Measurements from ENCODE around the gene ECI1.

ECI1 gene

GRCh38 chr16:2238150-2238837 is 13.1 kb downstream of the ECI1 start:
- Histone ChIP-seq H3F3A (ENCODE audit: insufficient read depth, low read length) (0 out of 2 replicates have a peak, but pooled peaks cover 3% of the 10 kb centered on the region), H2AFZ (ENCODE audit: low read length) (no peak overlapping the region), H3K9ac (ENCODE audit: low read length) (no peak overlapping the region), H3K4me1 (ENCODE audit: insufficient read depth, low read length, severe bottlenecking) (no peaks in the 10 kb centered on the region), H3K9me3 (ENCODE audit: low read length) (no peaks in the 10 kb centered on the region), H3K36me3 (ENCODE audit: insufficient read depth, low read length) (peaks cover 71% of the 10 kb centered on the region), H3K27me3 (ENCODE audit: insufficient read depth, low read length) (no peaks in the 10 kb centered on the region), H4K20me1 (ENCODE audit: insufficient read depth, low read length) (no peaks in the 10 kb centered on the region), H3K9me2 (ENCODE audit: low read depth, low read length) (no peaks in the 10 kb centered on the region), H3K27ac (ENCODE audit: low read depth, low read length, poor library complexity, severe bottlenecking) (no peak overlapping the region), H3K79me2 (ENCODE audit: insufficient read depth, low read length) (no peaks in the 10 kb centered on the region), H3K4me2 (ENCODE audit: low read length) (no peak overlapping the region), H3K4me3 (ENCODE audit: low read depth, low read length, poor library complexity, severe bottlenecking) (no peak overlapping the region)
- TF ChIP-seq CTCF (IDR thresholded peaks at IDR 0.05; ENCODE audit: low read length) (no peak), EZH2 (IDR thresholded peaks at IDR 0.05; ENCODE audit: borderline replicate concordance, low read length) (no peak)

GRCh38 chr16:2237493-2238149 is 13.8 kb downstream of the ECI1 start:
- H2AFZ ChIP-seq (ENCODE audit: low read length) = no peak overlapping the region
- no peaks in the 10 kb centered on the region for H3K27me3 ChIP-seq (ENCODE audit: insufficient read depth, low read length)
- 0 out of 2 replicates have a peak, but pooled peaks cover 3% of the 10 kb centered on the region for H3F3A ChIP-seq (ENCODE audit: insufficient read depth, low read length)
- no peak overlapping the region for H3K9ac ChIP-seq (ENCODE audit: low read length)
- no peaks in the 10 kb centered on the region for H3K9me2 ChIP-seq (ENCODE audit: low read depth, low read length)
- no peak overlapping the region for H3K4me2 ChIP-seq (ENCODE audit: low read length)
- H3K27ac ChIP-seq (ENCODE audit: low read depth, low read length, poor library complexity, severe bottlenecking) = no peak overlapping the region
- peaks cover 71% of the 10 kb centered on the region for H3K36me3 ChIP-seq (ENCODE audit: insufficient read depth, low read length)
- H3K9me3 ChIP-seq (ENCODE audit: low read length) = no peaks in the 10 kb centered on the region
- H4K20me1 ChIP-seq (ENCODE audit: insufficient read depth, low read length) = no peaks in the 10 kb centered on the region
- H3K4me3 ChIP-seq (ENCODE audit: low read depth, low read length, poor library complexity, severe bottlenecking) = no peak overlapping the region
- no peaks in the 10 kb centered on the region for H3K4me1 ChIP-seq (ENCODE audit: insufficient read depth, low read length, severe bottlenecking)
- no peak for TF ChIP-seq EZH2 (IDR thresholded peaks at IDR 0.05; ENCODE audit: borderline replicate concordance, low read length)
- no peak for TF ChIP-seq CTCF (IDR thresholded peaks at IDR 0.05; ENCODE audit: low read length)
- H3K79me2 ChIP-seq (ENCODE audit: insufficient read depth, low read length) = no peaks in the 10 kb centered on the region

- Histone ChIP-seq H3K9ac (ENCODE audit: low read length) (no peak overlapping the region), H3K4me1 (ENCODE audit: insufficient read depth, low read length, severe bottlenecking) (no peaks in the 10 kb centered on the region), H2AFZ (ENCODE audit: low read length) (no peak overlapping the region), H4K20me1 (ENCODE audit: insufficient read depth, low read length) (no peaks in the 10 kb centered on the region), H3K4me3 (ENCODE audit: low read depth, low read length, poor library complexity, severe bottlenecking) (no peak overlapping the region), H3K4me2 (ENCODE audit: low read length) (no peak overlapping the region), H3K79me2 (ENCODE audit: insufficient read depth, low read length) (no peaks in the 10 kb centered on the region), H3F3A (ENCODE audit: insufficient read depth, low read length) (0 out of 2 replicates have a peak, but pooled peaks cover 3% of the 10 kb centered on the region), H3K9me3 (ENCODE audit: low read length) (no peaks in the 10 kb centered on the region), H3K36me3 (ENCODE audit: insufficient read depth, low read length) (peaks cover 71% of the 10 kb centered on the region), H3K9me2 (ENCODE audit: low read depth, low read length) (no peaks in the 10 kb centered on the region), H3K27ac (ENCODE audit: low read depth, low read length, poor library complexity, severe bottlenecking) (no peak overlapping the region), H3K27me3 (ENCODE audit: insufficient read depth, low read length) (no peaks in the 10 kb centered on the region)
- TF ChIP-seq CTCF (IDR thresholded peaks at IDR 0.05; ENCODE audit: low read length) (no peak), EZH2 (IDR thresholded peaks at IDR 0.05; ENCODE audit: borderline replicate concordance, low read length) (no peak)
Observed at GRCh38 chr16:2237102-2237482, 14.3 kb downstream of the ECI1 start.
